Lower leg skin (tissue), 3 donors: ENCODE measurements around the gene PIKFYVE.

Experiments
- CTCF ChIP-seq, 3 donors: fragments of 450-650 bp; IDR thresholded peaks; one replicate each; pipeline ENCODE4 v1.5.1; 2016; ENCODE audit warnings: antibody characterized with exemption in 3 of 3, mild to moderate bottlenecking in 3 of 3, moderate library complexity in 2 of 3
- POLR2A ChIP-seq, 2 donors: fragments of 450-650 bp; IDR thresholded peaks; one replicate each; pipeline ENCODE4 v1.6.1; 2016 to 2017; ENCODE audit warnings: antibody characterized with exemption in 2 of 2, mild to moderate bottlenecking in 1 of 2, moderate library complexity in 1 of 2

- no peak for TF ChIP-seq CTCF (IDR thresholded peaks at IDR 0.05)
- no peak for TF ChIP-seq POLR2A (IDR thresholded peaks at IDR 0.05)
These were observed 113.1 kb downstream of the PIKFYVE start for GRCh38 chr2:208379192-208379591.
